Neural progenitor cell (in vitro differentiated cells): ENCODE results near the gene KDM6A.
"Not testable (repeated sequence)": the region's sequence is repeated elsewhere in the genome, so short reads cannot be mapped to it uniquely, and the experiment has no call there.

Experiments
- CTCF ChIP-seq: fragments of 200-600 bp; sonication (generic); IDR thresholded peaks from 2 replicates; pipeline ENCODE4 v1.5.1; 2017; ENCODE audit warnings: antibody characterized with exemption, mild to moderate bottlenecking
- EZH2 ChIP-seq: fragments of 200-600 bp; sonication (generic); IDR thresholded peaks from 2 replicates; pipeline ENCODE4 v1.6.1; 2017; ENCODE audit warnings: antibody characterized with exemption, mild to moderate bottlenecking, moderate library complexity

- TF ChIP-seq CTCF, EZH2: not testable (repeated sequence)
Measured at GRCh38 chrX:44950471-44951366, 77.7 kb downstream of the KDM6A start.
